IMR-90 (cell line): Measurements from ENCODE around the gene SLC35E2B. TPM values are rescaled to one million over a fixed set of nuclear protein-coding genes. Genes with fewer than 3 reads are reported as not detected.

Experiments
- ATAC-seq: fragments of 200-7000 bp; cut with Tn5 transposase; 2 replicates; pipeline ENCODE4 v1.9.1; 2020; ENCODE audit warnings: low read depth, mild to moderate bottlenecking, moderate library complexity
- BruUV-seq: library from RNA; stranded (reverse); fragments of 400-500 nt; replicated peaks from 2 replicates; lab custom pipeline; 2021; lab: Mats Ljungman, UMichigan
- CTCF ChIA-PET: fragments of 300-600 bp; formaldehyde crosslinking; extraction: SDS; loops from one replicate; lab custom pipeline; 2021; ENCODE audit warnings: antibody characterized with exemption; lab: Yijun Ruan, JAX
- POLR2A ChIA-PET: fragments of 300-600 bp; sonication (Branson Sonifier 250); formaldehyde crosslinking; loops from one replicate; lab custom pipeline; 2022; ENCODE audit warnings: antibody characterized with exemption; ENCODE audit not compliant: unreplicated experiment; lab: Charles Lee
- DNase-seq: peaks from one replicate; pipeline ENCODE4 v3.0.0; 2013
- H2AFZ ChIP-seq: replicated peaks from 2 replicates; pipeline ENCODE3; 2013; ENCODE audit warnings: low read length, mild to moderate bottlenecking; ENCODE audit not compliant: poor library complexity
- H2AK5ac ChIP-seq: 2 replicates; pipeline ENCODE4 v1.6.1; 2013; ENCODE audit warnings: low read depth, low read length, inconsistent platforms
- H2AK9ac ChIP-seq: replicated peaks from 2 replicates; pipeline ENCODE3; 2013; ENCODE audit warnings: mild to moderate bottlenecking, low read depth, low read length, moderate library complexity; ENCODE audit not compliant: poor library complexity
- H2BK120ac ChIP-seq: 2 replicates; pipeline ENCODE4 v1.6.1; 2013; ENCODE audit warnings: low read depth, low read length, inconsistent platforms
- H2BK15ac ChIP-seq: 3 replicates; pipeline ENCODE4 v1.6.1; 2013; ENCODE audit warnings: low read depth, low read length, inconsistent platforms
- H2BK20ac ChIP-seq: 2 replicates; pipeline ENCODE4 v1.6.1; 2013; ENCODE audit warnings: low read depth, mild to moderate bottlenecking, inconsistent platforms, low read length, moderate library complexity
- H2BK5ac ChIP-seq: 2 replicates; pipeline ENCODE4 v1.6.1; 2013; ENCODE audit warnings: mild to moderate bottlenecking, low read depth, low read length, inconsistent platforms; ENCODE audit not compliant: poor library complexity, severe bottlenecking
- H3K14ac ChIP-seq: replicated peaks from 2 replicates; pipeline ENCODE4 v1.6.1; 2013; ENCODE audit warnings: low read depth, low read length, inconsistent platforms
- H3K18ac ChIP-seq: 2 replicates; pipeline ENCODE4 v1.6.1; 2013; ENCODE audit warnings: low read depth, low read length, control low read depth
- H3K23ac ChIP-seq: 2 replicates; pipeline ENCODE4 v1.6.1; 2013; ENCODE audit warnings: low read depth, low read length, inconsistent platforms
- H3K27ac ChIP-seq: 2 replicates; pipeline ENCODE4 v1.5.1; 2013; ENCODE audit warnings: mild to moderate bottlenecking, control low read depth, low read length; ENCODE audit not compliant: insufficient read depth
- H3K27me3 ChIP-seq: 2 replicates; pipeline ENCODE4 v1.6.1; 2013; ENCODE audit warnings: low read length; ENCODE audit not compliant: control insufficient read depth, insufficient read depth
- H3K36me3 ChIP-seq: 2 replicates; pipeline ENCODE4 v1.6.1; 2013; ENCODE audit warnings: low read length, mixed read lengths; ENCODE audit not compliant: control insufficient read depth, insufficient read depth
- H3K4ac ChIP-seq: 2 replicates; pipeline ENCODE4 v1.6.1; 2013; ENCODE audit warnings: low read depth, low read length, inconsistent platforms
- H3K4me1 ChIP-seq: 2 replicates; pipeline ENCODE4 v1.6.1; 2013; ENCODE audit warnings: low read length, mixed read lengths; ENCODE audit not compliant: control insufficient read depth, insufficient read depth
- H3K4me2 ChIP-seq: 2 replicates; pipeline ENCODE4 v1.6.1; 2013; ENCODE audit warnings: low read depth, mild to moderate bottlenecking, control low read depth, low read length, moderate library complexity
- H3K4me3 ChIP-seq: 2 replicates; pipeline ENCODE4 v1.5.1; 2013; ENCODE audit warnings: low read depth, mild to moderate bottlenecking, control low read depth, low read length, moderate library complexity; ENCODE audit not compliant: insufficient read depth
- H3K56ac ChIP-seq: 2 replicates; pipeline ENCODE4 v1.6.1; 2013; ENCODE audit warnings: low read length, inconsistent platforms; ENCODE audit not compliant: insufficient read depth; ENCODE audit errors: extremely low read depth
- H3K79me1 ChIP-seq, 2 experiments: 2 replicates each; pipeline ENCODE4 v1.6.1; 2013; ENCODE audit warnings: low read length in 2 of 2, inconsistent platforms in 1 of 2, low read depth in 1 of 2
- H3K9ac ChIP-seq: 2 replicates; pipeline ENCODE4 v1.6.1; 2013; ENCODE audit warnings: low read depth, low read length, control low read depth
- H3K9me1 ChIP-seq: 2 replicates; pipeline ENCODE4 v1.6.1; 2013; ENCODE audit warnings: low read length, inconsistent platforms; ENCODE audit not compliant: insufficient read depth
- H3K9me3 ChIP-seq: 2 replicates; pipeline ENCODE4 v1.6.1; 2013; ENCODE audit warnings: low read length; ENCODE audit not compliant: control insufficient read depth, insufficient read depth
- H4K20me1 ChIP-seq: 2 replicates; pipeline ENCODE4 v1.6.1; 2013; ENCODE audit warnings: low read length, inconsistent platforms; ENCODE audit not compliant: insufficient read depth
- H4K5ac ChIP-seq: 2 replicates; pipeline ENCODE4 v1.6.1; 2013; ENCODE audit warnings: mild to moderate bottlenecking, low read depth, low read length, control low read depth
- H4K8ac ChIP-seq, 2 experiments: 2 replicates each; pipeline ENCODE4 v1.6.1; 2013; ENCODE audit warnings: low read depth in 2 of 2, low read length in 2 of 2, control low read depth in 1 of 2, inconsistent platforms in 1 of 2
- H4K91ac ChIP-seq: 2 replicates; pipeline ENCODE4 v1.6.1; 2013; ENCODE audit warnings: low read depth, low read length, inconsistent platforms; ENCODE audit not compliant: insufficient read depth
- BHLHE40 ChIP-seq: fragments of 150-350 bp; IDR thresholded peaks from 2 replicates; pipeline ENCODE4 v1.6.1; 2016; ENCODE audit warnings: mild to moderate bottlenecking, low read depth, low read length
- CEBPB ChIP-seq: IDR thresholded peaks from 2 replicates; pipeline ENCODE4 v1.6.1; 2012; ENCODE audit warnings: low read depth, low read length, improper control_type of control experiment
- CHD1 ChIP-seq: IDR thresholded peaks from 2 replicates; pipeline ENCODE4 v1.6.1; 2012; ENCODE audit warnings: low read depth, low read length, improper control_type of control experiment
- FOS ChIP-seq: fragments of 150-350 bp; IDR thresholded peaks from 2 replicates; pipeline ENCODE4 v1.6.1; 2016; ENCODE audit warnings: low read depth, low read length
- MAZ ChIP-seq: IDR thresholded peaks from 2 replicates; pipeline ENCODE4 v1.6.1; 2012; ENCODE audit warnings: low read depth, mild to moderate bottlenecking, low read length, improper control_type of control experiment, moderate library complexity, borderline replicate concordance
- MXI1 ChIP-seq: IDR thresholded peaks from 2 replicates; pipeline ENCODE4 v1.6.1; 2012; ENCODE audit warnings: low read depth, mild to moderate bottlenecking, low read length, moderate library complexity, borderline replicate concordance
- POLR2A ChIP-seq: IDR thresholded peaks from 2 replicates; pipeline ENCODE4 v1.6.1; 2012; ENCODE audit warnings: mild to moderate bottlenecking, low read depth, low read length
- RAD21 ChIP-seq: IDR thresholded peaks from 2 replicates; pipeline ENCODE4 v1.6.1; 2012; ENCODE audit warnings: low read length, improper control_type of control experiment
- WGBS, 2 experiments: methylation state at CpG; one replicate each; pipeline versions ENCODE4 v1.1.5 to v1.1.7; 2013; ENCODE audit warnings: missing lambda C conversion rate in 2 of 2; ENCODE audit not compliant: insufficient read length in 1 of 2; ENCODE audit errors: extremely low coverage in 2 of 2; 5-methylcytosine and 5-hydroxymethylcytosine counted together
- dilution Hi-C: fragments of 300-500 bp; cut with HindIII; formaldehyde crosslinking; loops from one replicate; pipeline ENCODE4 v1.14.3; 2018; ENCODE audit warnings: low sequenced_read_pairs; ENCODE audit not compliant: unreplicated experiment
- in situ Hi-C: fragments of 300-500 bp; cut with MboI; formaldehyde crosslinking; loops from 3 replicates; pipeline ENCODE4 v1.14.3; 2019; ENCODE audit warnings: low sequenced_read_pairs, inconsistent platforms, mixed read lengths
- intact Hi-C: fragments of 100-400 bp; cut with micrococcal nuclease; formaldehyde crosslinking; loops from 2 replicates; pipeline ENCODE4 v1.10.0; 2022
- polyA plus RNA-seq, 3 experiments: library from polyadenylated mRNA; depleted of rRNA; stranded (reverse); fragments of >200 nt; gene quantifications; 2 replicates each; pipeline ENCODE4 v1.2.3, GENCODE V29; 2012; ENCODE audit warnings: low replicate concordance in 1 of 3
- total RNA-seq: library from RNA; depleted of rRNA; stranded (reverse); fragments of >200 nt; gene quantifications from 2 replicates; pipeline ENCODE4 v1.2.3, GENCODE V29; 2012
- TF ChIP-seq, protein P1 (sequence below): fragments of 150-350 bp; IDR thresholded peaks from 2 replicates; pipeline ENCODE4 v1.6.1; 2017; ENCODE audit warnings: mild to moderate bottlenecking, antibody characterized with exemption, low read length, low read depth

Gene SLC35E2B
- total and polyA plus RNA-seq, 2 of the 4 experiments (the other 2 are of a cell fraction): 14.9 to 30.2 TPM

DNA sequence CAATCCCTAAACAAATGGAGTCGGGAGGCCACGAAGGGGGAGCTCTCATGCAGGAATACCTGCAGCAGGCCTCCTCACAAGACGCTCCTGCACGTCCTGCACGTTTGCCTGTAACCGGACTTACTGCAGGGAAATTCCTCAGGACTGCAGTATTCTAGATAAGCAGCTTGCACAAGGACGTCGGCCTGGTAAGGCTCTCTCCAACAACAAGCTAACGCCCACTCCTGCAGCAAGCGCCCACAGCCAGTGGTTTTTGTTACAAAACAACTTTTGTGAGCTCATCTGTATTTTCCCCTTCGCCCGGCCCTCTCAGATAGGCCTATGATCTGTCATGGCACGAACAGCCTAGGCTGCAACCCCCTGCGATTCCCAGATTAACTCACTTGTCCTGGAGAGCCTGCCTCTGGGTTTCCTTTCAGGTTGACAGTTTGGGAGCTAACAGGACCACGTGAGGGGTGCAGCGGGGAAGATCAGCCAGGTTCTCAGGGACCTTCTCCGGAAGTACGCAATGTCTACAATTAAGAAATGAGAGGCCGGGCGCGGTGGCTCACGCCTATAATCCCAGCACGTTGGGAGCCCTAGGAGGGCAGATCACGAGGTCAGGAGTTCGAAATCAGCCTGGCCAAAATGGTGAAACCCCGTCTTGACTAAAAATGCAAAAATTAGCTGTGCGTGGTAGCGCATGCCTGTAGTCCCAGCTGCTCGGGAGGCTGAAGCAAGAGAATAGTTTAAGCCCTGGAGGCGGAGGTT is 78.2 kb downstream of the SLC35E2B start:
- POLR2A ChIA-PET: interaction anchor here (0.6 kb wide), 2 partner anchors 12 to 27 kb away, joined by 3 read pairs; no protein-coding TSS in a partner anchor

More for the DNA sequence above, 78.2 kb downstream of the SLC35E2B start:
- no peak overlapping the region for H4K5ac ChIP-seq
- DNase-seq: peak; percentile 88
- H3K27me3 ChIP-seq: no peaks in the 10 kb centered on the region
- H2AK9ac ChIP-seq: peak overlapping the region; percentile 94
- in situ Hi-C loops (no loop called here), intact Hi-C loops (loop anchor here (2.0 kb wide), 1 partner anchor 44 kb away; the partner anchor contains the start of gene CDK11B), dilution Hi-C loops (no loop called here)
- no peak overlapping the region for H2BK120ac ChIP-seq
- peaks cover 11% of the 10 kb centered on the region; the same call in 1 of the 2 replicates for H3K9me1 ChIP-seq
- peak overlapping the region; percentile 79 for H3K4me2 ChIP-seq
- WGBS, 2 experiments: 29% methylated on average over 15 of the region's 30 CpGs; no CpG with 5 or more reads in 1 of the 2 experiments
- peak overlapping the region; percentile 33; the same call in 1 of the 2 replicates for H3K14ac ChIP-seq
- peak overlapping the region; percentile 30; the same call in 1 of the 2 replicates for H3K4ac ChIP-seq
- CTCF ChIA-PET: no interaction called here
- H3K9me3 ChIP-seq: no peaks in the 10 kb centered on the region
- peak overlapping the region; percentile 55 for H2BK5ac ChIP-seq
- peaks cover 31% of the 10 kb centered on the region for H4K20me1 ChIP-seq
- H4K91ac ChIP-seq: peak overlapping the region; percentile 5; the same call in 1 of the 2 replicates
- H2AFZ ChIP-seq: peak overlapping the region; percentile 90
- TF ChIP-seq FOS (0 out of 2 replicates have a peak, but pooled peaks have one; percentile 3), MXI1 (peak; percentile 54; the same call in 1 of the 2 replicates), MAZ (no peak), CHD1 (no peak), POLR2A (0 out of 2 replicates have a peak, but pooled peaks have one; percentile 41), BHLHE40 (peak; percentile 21; the same call in 1 of the 2 replicates), RAD21 (no peak), CEBPB (peak; percentile 72; the same call in 1 of the 2 replicates)
- TF ChIP-seq, protein P1, sequence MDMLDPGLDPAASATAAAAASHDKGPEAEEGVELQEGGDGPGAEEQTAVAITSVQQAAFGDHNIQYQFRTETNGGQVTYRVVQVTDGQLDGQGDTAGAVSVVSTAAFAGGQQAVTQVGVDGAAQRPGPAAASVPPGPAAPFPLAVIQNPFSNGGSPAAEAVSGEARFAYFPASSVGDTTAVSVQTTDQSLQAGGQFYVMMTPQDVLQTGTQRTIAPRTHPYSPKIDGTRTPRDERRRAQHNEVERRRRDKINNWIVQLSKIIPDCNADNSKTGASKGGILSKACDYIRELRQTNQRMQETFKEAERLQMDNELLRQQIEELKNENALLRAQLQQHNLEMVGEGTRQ: peak; percentile 60; the same call in 1 of the 2 replicates
- H2BK20ac ChIP-seq: no peak overlapping the region
- no peak overlapping the region for H3K56ac ChIP-seq
- no peak overlapping the region for H3K18ac ChIP-seq
- H2AK5ac ChIP-seq: no peak overlapping the region; the same call in 1 of the 2 replicates
- peaks cover 7% of the 10 kb centered on the region for H3K4me1 ChIP-seq
- peaks cover 10% of the 10 kb centered on the region; the same call in 1 of the 2 replicates for H3K36me3 ChIP-seq
- ATAC-seq: 0 out of 2 replicates have a peak, but pooled peaks have one; percentile 0
- H3K27ac ChIP-seq: peak overlapping the region; percentile 9
- H3K9ac ChIP-seq: peak overlapping the region; percentile 54
- H4K8ac ChIP-seq: peak overlapping the region; percentile 26 to 59; a peak in 2 of 4 replicates
- H3K23ac ChIP-seq: peak overlapping the region; percentile 65; the same call in 1 of the 2 replicates
- BruUV-seq: no TSS peak
- H3K4me3 ChIP-seq: peak overlapping the region; percentile 71
- H3K79me1 ChIP-seq: peaks cover 19 to 46% of the 10 kb centered on the region in 2 experiments; a peak in 3 of 4 replicates
- no peak overlapping the region for H2BK15ac ChIP-seq
